Measurements from ENCODE around the gene KRTAP10-10.
"Not testable (repeated sequence)": the region's sequence is repeated elsewhere in the genome, so short reads cannot be mapped to it uniquely, and the experiment has no call there.

KRTAP10-10 gene

GRCh38 chr21:44637018-44637850 lies at the start of gene KRTAP10-10:
KRTAP10-10 (plus strand) TSS chr21:44637356; CDS start chr21:44637418, 62 bp downstream.
- no peak for DNase-seq (ENCODE audit: low read depth in 3 of 3)

GRCh38 chr21:44589094-44589493 lies 48.1 kb upstream of the KRTAP10-10 start:
- DNase-seq (ENCODE audit: low read depth in 3 of 3): no peak

DNA sequence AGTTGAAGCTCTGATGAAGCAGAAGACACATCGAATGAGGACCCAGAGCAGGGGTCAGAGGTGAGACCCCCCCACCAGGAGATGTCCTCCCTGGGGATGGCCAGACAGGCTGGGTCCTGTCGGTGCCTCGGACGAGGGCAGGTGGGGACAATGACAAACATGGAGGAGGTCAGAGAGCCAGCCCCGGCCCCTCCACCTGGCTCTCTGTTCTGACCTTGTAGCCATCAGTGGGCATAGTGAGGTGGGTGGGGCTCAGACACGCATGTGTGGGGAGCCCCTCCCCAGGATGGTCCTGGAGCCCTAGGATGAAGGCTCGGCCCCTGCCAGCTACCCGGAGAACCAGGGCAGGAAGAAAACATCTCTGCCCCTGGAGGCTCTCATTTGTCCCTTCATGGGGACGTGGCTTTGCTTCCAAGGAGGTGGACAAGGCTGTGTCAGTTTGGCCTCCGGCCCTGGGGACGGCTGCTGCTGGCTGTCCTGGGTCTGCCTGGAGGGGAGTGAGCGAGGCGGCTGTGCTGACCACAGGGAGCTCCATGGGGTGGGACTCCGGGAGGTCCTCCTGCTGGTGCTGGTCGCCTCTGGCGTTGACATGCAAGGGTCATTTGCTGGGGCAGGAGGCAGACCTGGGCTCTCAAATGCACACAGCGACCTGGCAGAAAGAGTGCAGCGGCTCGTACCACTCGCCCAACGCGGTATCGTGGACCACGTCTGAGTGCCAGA lies 47.4 kb upstream of the KRTAP10-10 start:
- no peak for DNase-seq (ENCODE audit: low read depth in 3 of 3)

DNA sequence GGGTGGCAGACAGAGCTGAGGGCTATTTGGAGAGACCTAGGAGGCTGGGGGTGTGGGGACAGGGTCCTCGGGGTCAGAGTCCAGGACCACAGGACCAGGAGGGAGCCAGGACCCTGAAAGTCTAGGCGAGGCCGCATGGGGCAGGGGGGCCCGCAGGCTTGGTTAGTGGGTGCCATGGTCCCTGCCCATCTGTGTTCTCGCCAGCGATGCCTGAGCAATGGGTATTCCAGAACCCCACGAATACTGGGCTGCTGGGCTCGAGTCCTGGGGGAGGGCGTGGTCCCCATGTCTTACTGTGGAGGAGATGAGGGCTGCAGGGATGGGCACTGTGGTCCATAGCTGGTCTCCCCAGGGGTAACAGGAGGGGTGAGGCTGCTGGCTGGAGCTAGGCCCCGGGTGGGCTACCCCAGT lies 46.8 kb upstream of the KRTAP10-10 start:
- no peak for DNase-seq (ENCODE audit: low read depth in 3 of 3)

DNA sequence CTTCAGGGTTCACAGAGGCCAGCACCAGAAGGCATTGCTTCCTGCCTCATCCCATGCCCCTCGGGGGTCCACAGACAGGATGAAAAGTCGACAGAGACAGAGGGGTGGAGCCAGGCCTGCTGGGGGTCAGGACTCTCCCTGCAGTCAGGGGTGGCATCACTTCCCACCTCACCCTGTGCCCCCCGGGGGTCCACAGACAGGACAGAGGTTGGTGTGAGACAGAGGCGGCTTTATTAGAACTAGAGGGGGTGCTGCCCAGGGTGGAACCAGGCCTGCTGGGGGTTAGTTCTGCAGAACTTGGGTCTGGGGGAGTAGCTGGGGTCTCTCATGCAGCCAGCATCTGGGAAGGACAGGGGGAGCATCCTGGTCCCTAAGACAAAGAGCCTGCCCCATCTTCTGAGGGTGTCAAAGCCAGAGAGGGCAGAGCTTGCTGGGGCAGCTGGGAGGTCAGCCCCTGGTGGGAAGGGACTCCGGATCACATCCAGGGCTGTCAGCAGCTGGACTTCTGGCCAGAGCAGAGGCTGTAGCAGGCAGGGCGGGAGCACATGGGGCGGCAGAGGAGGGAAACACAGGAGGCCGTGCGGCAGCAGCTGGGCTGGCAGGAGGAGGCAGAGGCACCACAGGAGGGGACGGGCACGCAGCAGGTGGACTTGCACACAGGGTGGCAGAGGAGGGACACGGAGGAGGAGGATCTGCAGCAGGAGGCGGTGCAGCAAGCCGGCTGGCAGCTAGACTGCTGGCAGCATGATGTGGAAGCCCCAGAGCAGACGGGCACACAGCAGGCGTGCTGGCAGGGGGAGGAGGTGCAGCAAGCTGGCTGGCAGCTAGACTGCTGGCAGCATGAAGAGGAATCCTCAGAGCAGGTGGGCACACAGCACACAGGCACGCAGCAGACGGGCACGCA lies 46.0 kb upstream of the KRTAP10-10 start:
- DNase-seq (ENCODE audit: low read depth in 3 of 3): not testable (repeated sequence)

DNA sequence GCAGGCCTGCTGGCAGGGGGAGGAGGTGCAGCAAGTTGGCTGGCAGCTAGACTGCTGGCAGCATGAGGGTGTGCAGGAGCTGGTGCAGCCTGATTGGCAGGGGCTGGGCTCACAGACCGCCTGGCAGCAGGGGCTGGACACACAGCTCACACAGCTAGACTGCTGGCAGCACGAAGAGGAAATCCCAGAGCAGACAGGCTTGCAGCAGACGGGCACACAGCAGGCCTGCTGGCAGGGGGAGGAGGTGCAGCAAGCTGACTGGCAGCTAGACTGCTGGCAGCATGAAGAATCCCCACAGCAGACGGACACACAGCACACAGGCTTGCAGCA lies 45.4 kb upstream of the KRTAP10-10 start:
- not testable (repeated sequence) for DNase-seq (ENCODE audit: low read depth in 3 of 3)

DNA sequence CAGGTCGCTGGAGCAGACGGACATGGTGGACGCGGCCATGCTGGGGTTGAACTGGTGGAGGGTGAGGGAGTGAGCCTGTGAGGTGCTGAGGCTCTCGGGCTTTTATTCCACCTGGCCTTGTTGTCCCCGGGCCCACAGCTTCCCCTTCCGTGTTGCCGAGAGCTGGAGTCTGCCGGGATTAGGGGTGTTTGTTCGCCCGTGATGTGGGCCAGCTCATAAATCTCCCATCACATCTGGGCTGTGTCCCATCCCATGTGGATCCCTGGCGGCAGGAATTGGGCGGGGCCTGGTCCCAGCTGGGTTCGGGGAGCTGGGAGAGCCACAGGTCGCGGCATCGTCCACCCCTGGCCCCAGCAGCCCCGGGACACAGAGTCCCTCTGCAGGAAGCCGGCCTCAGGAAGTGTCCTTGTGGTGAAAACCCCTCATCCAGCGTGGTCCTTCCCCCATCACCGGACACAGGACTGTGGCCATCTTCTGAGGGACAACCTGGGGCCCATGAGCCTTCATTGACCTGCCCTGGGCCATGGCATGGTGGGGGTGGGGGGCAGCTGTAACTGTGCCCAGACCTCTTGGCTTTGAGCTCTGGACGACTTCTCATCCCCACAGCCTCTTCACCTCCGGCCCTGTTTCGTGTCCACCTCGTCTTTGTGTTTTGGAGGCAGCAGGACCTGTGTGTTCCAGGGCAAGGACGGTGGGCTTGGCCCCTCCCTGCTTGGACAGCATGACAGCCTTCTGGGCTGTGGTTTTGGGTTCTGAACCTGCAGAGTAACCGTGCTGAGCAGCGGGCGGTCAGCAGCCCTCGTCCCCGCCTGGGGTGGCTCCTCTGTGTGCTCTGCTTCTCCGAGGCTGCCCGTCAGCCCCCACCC lies 44.5 kb upstream of the KRTAP10-10 start, which contains the start of gene KRTAP10-6:
Gene KRTAP10-6, minus strand, starts transcription at position 60 of the 866 bp plus-strand sequence. Its CDS starts 21 bp downstream, at position 39.
- no peak for DNase-seq (ENCODE audit: low read depth in 3 of 3)

DNA sequence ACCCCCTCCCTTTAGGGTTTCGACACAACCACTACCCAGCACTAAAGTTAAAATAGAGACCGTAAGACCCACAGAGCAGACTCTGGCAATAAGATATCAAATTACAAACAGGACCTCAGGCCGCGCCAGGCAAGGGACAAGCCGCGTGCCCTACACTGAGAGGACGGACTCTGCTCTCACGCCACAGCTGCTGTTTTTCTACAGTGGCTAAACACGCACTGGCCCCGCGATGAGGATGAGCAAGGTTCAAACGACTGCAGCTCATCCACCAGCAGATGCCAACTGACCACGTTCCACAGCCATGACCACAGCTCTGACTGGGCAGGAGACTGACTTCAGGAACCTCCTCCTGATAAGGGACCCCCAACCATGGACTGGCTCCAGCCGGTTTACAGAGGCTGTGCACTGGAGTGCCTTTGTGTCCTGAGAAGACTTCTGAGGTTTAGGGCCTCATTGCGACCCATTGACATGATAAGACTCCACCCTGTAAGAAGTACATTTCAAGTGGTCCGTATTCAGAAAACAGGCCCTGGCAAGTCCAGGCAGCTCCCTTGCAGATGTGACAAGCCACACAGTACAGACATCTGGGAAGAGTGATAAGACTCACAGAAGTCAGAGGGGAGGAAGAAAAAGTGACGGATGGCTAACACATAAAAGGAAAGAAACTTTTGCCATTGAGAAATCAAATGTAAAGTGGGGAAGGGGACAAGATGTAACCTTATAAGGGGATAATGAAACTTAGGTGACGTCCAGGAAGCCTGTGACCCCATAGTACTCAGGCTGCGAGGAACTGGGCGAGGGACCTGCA lies 43.4 kb upstream of the KRTAP10-10 start:
- no peak for DNase-seq (ENCODE audit: low read depth in 3 of 3)

- DNase-seq (ENCODE audit: low read depth in 3 of 3): no peak
Measured at GRCh38 chr21:44594406-44594916, 42.7 kb upstream of the KRTAP10-10 start.

- DNase-seq (ENCODE audit: low read depth in 3 of 3): no peak
Measured at GRCh38 chr21:44595524-44595923, 41.6 kb upstream of the KRTAP10-10 start.

GRCh38 chr21:44596068-44596725 lies 41.0 kb upstream of the KRTAP10-10 start:
- DNase-seq (ENCODE audit: low read depth in 3 of 3): no peak

- DNase-seq (ENCODE audit: low read depth in 3 of 3): no peak
Measured at GRCh38 chr21:44598061-44598460, 39.1 kb upstream of the KRTAP10-10 start.

DNA sequence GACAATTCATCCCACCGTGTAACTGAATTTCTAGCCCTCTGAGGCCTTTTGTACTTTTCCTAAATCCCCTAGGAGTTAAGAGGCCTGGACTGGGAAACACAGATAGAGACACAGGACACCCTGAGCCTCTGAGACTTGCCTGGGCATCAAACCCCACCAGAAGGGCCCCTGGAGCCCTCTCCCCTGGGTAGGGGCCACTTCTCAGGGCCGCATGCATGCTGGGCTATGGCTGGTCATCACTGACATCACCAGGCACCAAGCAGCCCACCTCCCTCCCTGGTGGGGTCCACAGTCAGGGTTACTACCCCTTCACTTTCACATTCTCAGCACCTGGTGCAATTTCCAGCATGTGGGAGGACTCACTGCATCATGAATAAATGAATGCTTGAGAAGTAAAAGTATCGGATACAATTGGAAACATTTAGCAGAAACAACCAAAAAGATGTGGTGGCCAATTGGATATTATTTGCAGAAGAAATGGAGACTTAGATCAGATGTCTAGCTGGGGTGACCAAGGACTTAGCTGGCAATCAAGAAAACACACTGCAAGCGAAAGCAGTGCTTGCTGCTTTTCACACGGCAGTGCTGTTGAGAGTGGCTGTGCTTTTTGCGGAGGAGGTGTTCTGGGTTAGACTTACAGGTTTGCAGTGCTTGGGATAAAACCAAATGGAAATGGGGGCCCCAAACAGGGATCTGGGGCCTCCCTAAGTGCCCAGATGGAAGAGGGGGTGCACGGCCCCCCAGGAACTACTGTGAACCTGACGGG lies 37.7 kb upstream of the KRTAP10-10 start:
- no peak for DNase-seq (ENCODE audit: low read depth in 3 of 3)

DNA sequence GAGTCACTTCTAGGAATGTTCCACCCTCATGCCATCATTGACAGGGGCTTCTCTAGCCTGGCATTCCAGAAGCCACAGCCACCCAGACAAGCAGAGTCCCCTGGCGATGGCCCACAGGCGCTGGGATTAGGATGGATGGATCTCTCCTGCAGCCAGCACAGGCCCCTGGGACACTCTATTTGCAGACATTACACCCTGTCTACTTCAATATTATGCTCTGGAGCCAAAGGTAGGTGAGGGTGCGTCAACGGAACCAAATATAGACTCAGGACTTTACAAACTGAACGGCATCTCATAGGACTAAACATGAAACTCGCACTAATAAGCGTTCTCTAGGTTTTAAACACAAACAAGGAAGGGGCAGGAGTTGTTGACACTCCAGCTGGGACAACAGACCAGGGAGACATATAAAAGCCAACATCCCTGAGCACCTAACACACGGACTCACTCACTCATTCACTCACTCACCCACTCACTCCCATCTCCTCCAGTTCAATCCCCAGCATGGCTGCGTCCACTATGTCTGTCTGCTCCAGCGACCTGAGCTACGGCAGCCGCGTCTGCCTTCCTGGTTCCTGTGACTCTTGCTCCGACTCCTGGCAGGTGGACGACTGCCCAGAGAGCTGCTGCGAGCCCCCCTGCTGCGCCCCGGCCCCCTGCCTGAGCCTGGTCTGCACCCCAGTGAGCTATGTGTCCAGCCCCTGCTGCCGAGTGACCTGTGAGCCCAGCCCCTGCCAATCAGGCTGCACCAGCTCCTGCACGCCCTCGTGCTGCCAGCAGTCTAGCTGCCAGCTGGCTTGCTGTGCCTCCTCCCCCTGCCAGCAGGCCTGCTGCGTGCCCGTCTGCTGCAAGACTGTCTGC lies 36.8 kb upstream of the KRTAP10-10 start, which contains the start of gene KRTAP10-7:
Gene KRTAP10-7, plus strand, starts transcription at position 480 of the 861 bp plus-strand sequence. Its CDS starts 25 bp downstream, at position 505.
- not testable (repeated sequence) for DNase-seq (ENCODE audit: low read depth in 3 of 3)

GRCh38 chr21:44601091-44601490 lies 36.1 kb upstream of the KRTAP10-10 start:
- not testable (repeated sequence) for DNase-seq (ENCODE audit: low read depth in 3 of 3)

DNA sequence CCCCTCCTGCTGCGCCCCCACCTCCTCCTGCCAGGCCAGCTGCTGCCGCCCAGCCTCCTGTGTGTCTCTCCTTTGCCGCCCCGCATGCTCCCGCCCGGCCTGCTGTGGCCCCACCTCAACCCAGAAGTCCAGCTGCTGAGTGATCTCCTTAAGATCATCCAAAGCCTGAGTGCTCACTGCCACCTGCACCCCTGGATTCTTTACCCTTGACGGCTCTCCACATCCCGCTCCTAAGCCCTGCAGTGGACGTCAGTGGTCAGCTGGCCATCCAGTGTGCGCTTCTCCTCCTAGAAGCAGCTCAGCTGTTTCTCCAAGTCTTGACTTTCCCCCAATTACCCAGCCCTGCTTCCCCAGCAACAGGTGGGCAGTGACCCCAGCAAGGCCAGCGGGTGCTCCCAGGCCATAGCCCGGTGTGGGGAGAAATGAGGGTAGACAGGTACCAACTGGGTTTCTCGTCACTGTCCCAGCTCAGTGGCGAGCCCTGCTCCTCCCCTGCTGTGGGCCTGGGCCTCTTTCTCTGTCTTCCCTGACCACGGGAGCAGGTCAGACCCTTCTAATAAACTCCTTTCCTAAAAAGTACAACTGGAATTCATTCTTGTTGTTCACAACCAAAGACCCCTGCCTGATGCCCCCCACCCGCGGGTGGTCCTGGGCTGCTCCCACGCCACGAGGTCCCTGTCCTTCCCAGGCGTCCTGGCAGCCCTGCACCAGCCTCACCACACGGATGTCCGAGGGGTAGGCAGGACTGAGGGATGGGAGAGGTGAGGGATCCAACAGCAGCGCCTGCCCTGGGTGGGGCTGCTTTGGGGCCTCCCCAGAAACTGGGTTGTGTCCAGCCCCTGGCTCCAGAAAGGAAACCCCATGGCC lies 35.3 kb upstream of the KRTAP10-10 start:
- DNase-seq (ENCODE audit: low read depth in 3 of 3): no peak
